Left lung (tissue), 10 donors: Measurements from ENCODE around the gene CANT1. TPM values are rescaled to one million over a fixed set of nuclear protein-coding genes. Genes with fewer than 3 reads are reported as not detected.

ENCODE experiments used
- ATAC-seq: fragments of 200-7000 bp; cut with Tn5 transposase; one replicate; pipeline ENCODE4 v1.9.1; 2020; ENCODE audit warnings: moderate library complexity
- DNase-seq, 4 donors: peaks; one replicate each; pipeline ENCODE4 v3.0.0-alpha.2; 2013 to 2020
- H3K27ac ChIP-seq, 2 donors: fragments of 200-600 bp; sonication (generic) in 1 of 2; one replicate each; pipeline versions ENCODE4 v1.5.0 to v1.8.0; 2020 to 2021
- H3K27me3 ChIP-seq, 2 donors: fragments of 200-600 bp; sonication (generic) in 1 of 2; one replicate each; pipeline versions ENCODE4 v1.5.0 to v1.8.0; 2020 to 2021
- H3K36me3 ChIP-seq, 2 donors: fragments of 200-600 bp; sonication (generic) in 1 of 2; one replicate each; pipeline versions ENCODE4 v1.5.0 to v1.8.0; 2020 to 2021
- H3K4me1 ChIP-seq, 2 donors: fragments of 200-600 bp; one replicate each; pipeline ENCODE4 v1.8.0; 2021
- H3K4me3 ChIP-seq, 2 donors: fragments of 200-600 bp; sonication (generic) in 1 of 2; one replicate each; pipeline versions ENCODE4 v1.5.0 to v1.8.0; 2020 to 2021; ENCODE audit warnings: mild to moderate bottlenecking in 1 of 2
- H3K9me3 ChIP-seq, 2 donors: fragments of 200-600 bp; sonication (generic) in 1 of 2; one replicate each; pipeline versions ENCODE4 v1.5.0 to v1.8.0; 2020 to 2021
- intact Hi-C, 2 donors: fragments of 100-400 bp; cut with DNase I; formaldehyde crosslinking; loops; one replicate each; pipeline versions ENCODE4 v1.11.2 to v1.14.2; 2022
- polyA plus RNA-seq, 6 donors: library from polyadenylated mRNA; unstranded; fragments of 120-200 nt; gene quantifications; one replicate each; pipeline ENCODE4 v1.2.1, GENCODE V29; 2013; ENCODE audit not compliant: insufficient read length in 6 of 6
- total RNA-seq, 2 donors: library from RNA; stranded (reverse); fragmentation: NEBNext Ultra II Directional; extraction: Animal tissue kit (Norgen Biotek cat#: 25700); gene quantifications; one replicate each; pipeline ENCODE4 v1.2.1, GENCODE V29; 2021
- TF ChIP-seq, protein P1 (sequence below), 2 donors: fragments of 200-600 bp; sonication (generic) in 1 of 2; IDR thresholded peaks; one replicate each; pipeline versions ENCODE4 v1.5.0 to v1.8.0; 2021; ENCODE audit warnings: antibody characterized with exemption in 2 of 2
- donor health status: DM: no; HTN: yes; CAD: no.
- donor health status: DM: no; HTN: no; CAD: no.

Gene CANT1
- total and polyA plus RNA-seq, 8 donors: 37.9 to 69.0 (median 41.2) TPM

DNA sequence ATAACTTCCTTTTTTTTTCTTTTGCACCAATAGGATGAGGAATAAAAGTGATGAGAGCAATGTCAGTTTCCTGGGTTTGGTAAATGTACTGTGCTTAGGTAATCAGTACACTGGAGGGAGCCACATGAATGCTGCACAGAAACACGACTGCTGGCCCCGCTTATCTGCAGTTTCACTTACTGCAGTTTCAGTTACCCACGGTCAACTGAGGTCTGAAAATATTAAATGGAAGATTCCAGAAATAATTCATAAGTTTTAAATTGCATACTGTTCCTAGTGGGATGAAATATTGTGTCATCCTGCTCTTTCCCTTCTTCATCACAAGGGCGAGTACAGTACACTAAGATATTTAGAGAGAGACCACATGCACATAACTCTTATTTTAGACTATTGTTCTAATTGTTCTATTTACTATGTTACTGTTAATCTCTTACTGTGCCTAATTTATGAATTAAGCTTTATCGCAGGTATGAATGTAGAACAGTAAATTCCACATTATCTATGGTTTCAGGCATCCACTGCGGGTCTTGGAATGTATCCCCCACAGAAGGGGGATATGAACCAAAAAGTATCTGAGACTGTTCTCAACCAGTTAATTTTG, 23.4 kb downstream of the CANT1 start:
- Histone ChIP-seq H3K36me3 (peaks cover 0 to 20% of the 10 kb centered on the region in 2 donors), H3K27ac (peak overlapping the region; percentile 87 to 89), H3K9me3 (no peaks in the 10 kb centered on the region), H3K27me3 (no peaks in the 10 kb centered on the region), H3K4me3 (peak overlapping the region in 1 of 2 donors; percentile 31), H3K4me1 (peaks cover 11 to 32% of the 10 kb centered on the region in 2 donors)
- TF ChIP-seq, protein P1, sequence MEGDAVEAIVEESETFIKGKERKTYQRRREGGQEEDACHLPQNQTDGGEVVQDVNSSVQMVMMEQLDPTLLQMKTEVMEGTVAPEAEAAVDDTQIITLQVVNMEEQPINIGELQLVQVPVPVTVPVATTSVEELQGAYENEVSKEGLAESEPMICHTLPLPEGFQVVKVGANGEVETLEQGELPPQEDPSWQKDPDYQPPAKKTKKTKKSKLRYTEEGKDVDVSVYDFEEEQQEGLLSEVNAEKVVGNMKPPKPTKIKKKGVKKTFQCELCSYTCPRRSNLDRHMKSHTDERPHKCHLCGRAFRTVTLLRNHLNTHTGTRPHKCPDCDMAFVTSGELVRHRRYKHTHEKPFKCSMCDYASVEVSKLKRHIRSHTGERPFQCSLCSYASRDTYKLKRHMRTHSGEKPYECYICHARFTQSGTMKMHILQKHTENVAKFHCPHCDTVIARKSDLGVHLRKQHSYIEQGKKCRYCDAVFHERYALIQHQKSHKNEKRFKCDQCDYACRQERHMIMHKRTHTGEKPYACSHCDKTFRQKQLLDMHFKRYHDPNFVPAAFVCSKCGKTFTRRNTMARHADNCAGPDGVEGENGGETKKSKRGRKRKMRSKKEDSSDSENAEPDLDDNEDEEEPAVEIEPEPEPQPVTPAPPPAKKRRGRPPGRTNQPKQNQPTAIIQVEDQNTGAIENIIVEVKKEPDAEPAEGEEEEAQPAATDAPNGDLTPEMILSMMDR (IDR thresholded peaks at IDR 0.05): no peak
- intact Hi-C loops: no loop called here
- peak in 2 of 4 donors; percentile 31 to 39 for DNase-seq
- ATAC-seq: peak; percentile 79

DNA sequence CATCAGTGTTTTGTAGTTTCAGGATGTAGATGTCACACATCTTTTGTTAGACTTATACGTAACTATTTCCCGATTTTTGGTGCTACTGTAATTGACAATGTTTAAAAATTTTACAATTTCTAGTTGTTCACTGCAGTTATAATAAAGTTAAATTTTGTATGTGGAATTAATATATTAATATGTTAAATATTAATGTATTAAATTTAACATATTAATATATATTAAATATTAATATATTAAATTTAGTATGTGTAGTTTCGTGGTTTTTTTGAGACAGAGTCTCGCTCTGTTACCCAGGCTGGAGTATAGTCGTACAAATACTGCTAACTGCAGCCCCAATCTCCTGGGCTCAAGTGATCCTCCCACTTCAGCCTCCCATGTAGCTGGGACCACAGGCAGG, 24.2 kb downstream of the CANT1 start:
- Histone ChIP-seq H3K4me3 (no peak overlapping the region), H3K4me1 (peaks cover 11 to 32% of the 10 kb centered on the region in 2 donors), H3K27me3 (no peaks in the 10 kb centered on the region), H3K9me3 (no peaks in the 10 kb centered on the region), H3K27ac (peak overlapping the region; percentile 87 to 89), H3K36me3 (peaks cover 0 to 13% of the 10 kb centered on the region in 2 donors)
- intact Hi-C loops: no loop called here
- ATAC-seq (no peak), DNase-seq (no peak)
- TF ChIP-seq, protein P1 (IDR thresholded peaks at IDR 0.05): no peak

DNA sequence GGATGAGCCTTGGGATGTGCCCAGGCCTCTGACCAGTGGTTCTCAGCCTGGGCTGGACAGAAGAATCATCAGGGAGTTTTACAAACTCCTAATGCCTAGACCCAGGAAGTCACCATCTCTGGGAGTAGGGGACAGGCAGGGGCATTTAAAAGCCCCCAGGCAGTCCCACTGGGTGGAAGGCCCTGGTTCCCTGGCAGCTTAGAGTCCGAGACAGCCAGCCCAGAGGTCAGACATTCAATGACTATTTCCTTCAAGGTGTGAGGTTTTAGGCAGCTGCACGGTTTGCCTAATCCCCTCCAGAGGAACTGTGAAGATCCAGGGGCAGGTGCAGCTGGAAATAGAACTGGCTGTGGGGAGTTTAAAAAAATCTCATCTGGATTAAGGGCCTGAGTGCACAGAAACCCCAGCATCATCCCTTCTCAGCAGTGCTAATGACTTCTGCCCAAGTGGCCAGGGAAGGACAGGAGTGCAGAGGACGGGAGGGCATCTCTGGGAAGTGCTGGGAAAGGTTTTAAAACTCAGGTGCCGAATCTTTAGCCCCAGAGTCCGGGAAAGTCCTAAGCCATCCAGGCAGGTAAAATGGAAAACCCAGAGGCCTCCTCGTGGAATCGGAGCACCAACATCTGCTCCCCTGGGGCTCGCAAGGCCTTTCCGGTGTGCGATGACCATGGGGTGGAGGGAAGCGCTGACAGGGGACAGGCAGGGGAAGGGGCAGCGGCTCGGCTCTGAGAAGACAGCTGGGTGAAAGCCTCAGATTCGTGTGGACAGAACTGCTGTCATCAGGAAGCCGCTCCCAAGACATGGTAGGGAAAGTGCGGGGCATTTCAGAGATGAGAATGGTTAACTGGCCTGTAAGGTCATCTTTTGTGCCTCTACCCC, 28.3 kb downstream of the CANT1 start:
- Histone ChIP-seq H3K36me3 (no peaks in the 10 kb centered on the region), H3K27ac (no peak overlapping the region), H3K9me3 (no peaks in the 10 kb centered on the region), H3K27me3 (no peaks in the 10 kb centered on the region), H3K4me3 (no peak overlapping the region), H3K4me1 (peaks cover 25 to 35% of the 10 kb centered on the region in 2 donors)
- TF ChIP-seq, protein P1 (IDR thresholded peaks at IDR 0.05): no peak
- intact Hi-C loops: no loop called here
- ATAC-seq: no peak
- peak in 1 of 4 donors; percentile 57 for DNase-seq

DNA sequence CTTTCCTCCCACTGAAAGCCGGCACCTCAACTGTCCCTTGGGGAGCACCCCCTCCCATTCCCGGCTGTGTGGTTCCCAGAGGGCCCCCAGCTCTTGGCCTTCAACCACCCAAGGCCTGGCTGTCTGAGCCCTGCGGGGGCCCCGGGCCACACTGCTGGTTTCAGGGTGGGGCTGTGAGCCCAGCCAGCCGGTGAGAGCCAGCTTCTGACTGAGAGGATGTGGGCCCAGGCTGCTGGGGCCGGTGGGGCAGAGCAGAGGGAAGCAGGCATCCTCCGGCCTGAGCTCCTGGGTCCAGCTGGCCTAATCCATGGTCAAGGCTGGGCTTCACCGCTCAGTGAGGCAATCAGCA, 29.0 kb downstream of the CANT1 start:
- Histone ChIP-seq H3K4me3 (no peak overlapping the region), H3K9me3 (no peaks in the 10 kb centered on the region), H3K36me3 (no peaks in the 10 kb centered on the region), H3K27ac (peak overlapping the region in 1 of 2 donors; percentile 53), H3K27me3 (no peaks in the 10 kb centered on the region), H3K4me1 (peaks cover 23 to 35% of the 10 kb centered on the region in 2 donors)
- intact Hi-C loops: no loop called here
- TF ChIP-seq, protein P1 (IDR thresholded peaks at IDR 0.05): no peak
- no peak for ATAC-seq
- peak in 1 of 4 donors; percentile 75 for DNase-seq
